ENCODE data around the gene OXNAD1.

Gene OXNAD1

DNA sequence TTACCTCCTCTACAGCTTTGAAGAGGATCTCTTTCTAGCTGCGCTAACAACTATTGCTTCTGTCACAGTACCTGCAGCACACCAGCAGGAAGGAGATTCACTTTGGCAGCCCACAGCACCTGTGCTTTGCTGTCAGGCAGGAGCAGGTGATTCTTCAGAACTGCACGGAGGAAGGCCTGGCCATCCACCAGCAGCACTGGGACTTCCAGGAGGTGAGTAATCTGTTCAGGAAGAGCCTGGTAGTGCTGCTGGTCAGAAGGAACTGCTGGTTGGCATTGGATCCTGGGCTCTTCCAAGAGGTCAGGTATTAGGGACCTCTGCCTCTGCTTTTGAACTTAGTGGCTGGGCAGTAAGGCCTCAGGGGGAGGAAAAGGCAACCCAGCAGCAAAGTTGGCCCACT lies 42.5 kb upstream of the OXNAD1 start:
- DNase-seq = no peak
- Histone ChIP-seq H3K4ac (ENCODE audit: low read depth in 1 of 2, low read length in 2 of 2) (no peak overlapping the region), H3K14ac (ENCODE audit: low read length in 2 of 2) (no peak overlapping the region), H2AK5ac (ENCODE audit: low read length, severe bottlenecking) (no peak overlapping the region), H2BK5ac (ENCODE audit: low read depth, low read length, poor library complexity, severe bottlenecking) (no peak overlapping the region), H2BK12ac (ENCODE audit: low read length in 2 of 2) (no peak overlapping the region), H4K91ac (ENCODE audit: low read length) (no peak overlapping the region), H3K4me1 (ENCODE audit: control insufficient read depth, insufficient read depth, low read depth, low read length) (no peaks in the 10 kb centered on the region), H3K27me3 (ENCODE audit: control insufficient read depth in 1 of 2, insufficient read depth in 1 of 2, low read length in 2 of 2) (no peaks in the 10 kb centered on the region), H2BK15ac (ENCODE audit: low read depth, poor library complexity, severe bottlenecking) (no peak overlapping the region), H3K18ac (ENCODE audit: low read depth in 1 of 2, low read length in 2 of 2) (no peak overlapping the region), H3K9me3 (ENCODE audit: control insufficient read depth, low read length) (peaks cover 6% of the 10 kb centered on the region), H3K4me2 (ENCODE audit: low read length, poor library complexity, severe bottlenecking) (no peak overlapping the region), H2BK120ac (ENCODE audit: low read depth, low read length) (no peak overlapping the region), H3K4me3 (ENCODE audit: insufficient read depth in 1 of 2, low read depth in 1 of 2, low read length in 2 of 2) (no peak overlapping the region), H3K23ac (ENCODE audit: low read length in 2 of 2) (no peak overlapping the region), H4K8ac (ENCODE audit: low read length) (no peak overlapping the region), H3K79me1 (replicated peaks; ENCODE audit: low read length, poor library complexity, severe bottlenecking) (no peaks in the 10 kb centered on the region), H2AFZ (ENCODE audit: low read depth, low read length) (no peak overlapping the region), H3K27ac (ENCODE audit: low read length, poor library complexity, severe bottlenecking) (no peak overlapping the region), H3K36me3 (ENCODE audit: control insufficient read depth in 1 of 2, insufficient read depth in 2 of 2, low read depth in 1 of 2, low read length in 2 of 2) (peaks cover 2 to 95% of the 10 kb centered on the region in 2 experiments), H3K9ac (ENCODE audit: low read length) (no peak overlapping the region)
- 94% methylated on average over 2 of the region's 2 CpGs for WGBS

DNA sequence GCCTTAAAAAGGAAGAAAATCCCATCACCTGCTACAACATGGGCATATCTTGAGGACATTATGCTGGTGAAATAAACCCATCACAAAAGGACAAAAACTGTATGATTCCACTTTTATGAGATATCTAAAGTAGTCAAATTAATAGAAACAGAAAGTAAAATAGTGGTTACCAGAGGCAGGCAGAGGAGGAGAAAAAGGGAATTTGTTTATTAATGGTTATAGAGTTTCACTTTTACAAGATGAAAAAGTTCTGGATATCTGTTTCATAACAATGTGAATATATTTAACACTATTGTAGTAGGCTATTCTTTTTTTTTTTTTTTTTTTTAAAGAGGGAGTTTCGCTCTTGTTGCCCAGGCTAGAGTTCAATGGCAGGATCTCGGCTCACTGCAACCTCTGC lies 40.7 kb upstream of the OXNAD1 start:
- H4K8ac ChIP-seq (ENCODE audit: low read length) = no peak overlapping the region
- no peak overlapping the region for H3K4me2 ChIP-seq (ENCODE audit: low read length, poor library complexity, severe bottlenecking)
- no peak for DNase-seq
- H3K9ac ChIP-seq (ENCODE audit: low read length) = no peak overlapping the region
- no peak overlapping the region for H2BK120ac ChIP-seq (ENCODE audit: low read depth, low read length)
- 100% methylated on average over 2 of the region's 2 CpGs for WGBS
- H3K4ac ChIP-seq (ENCODE audit: low read depth in 1 of 2, low read length in 2 of 2) = no peak overlapping the region
- no peak overlapping the region for H4K91ac ChIP-seq (ENCODE audit: low read length)
- no peak overlapping the region for H3K4me3 ChIP-seq (ENCODE audit: insufficient read depth in 1 of 2, low read depth in 1 of 2, low read length in 2 of 2)
- no peak overlapping the region for H2BK12ac ChIP-seq (ENCODE audit: low read length in 2 of 2)
- no peaks in the 10 kb centered on the region for H3K79me1 ChIP-seq (replicated peaks; ENCODE audit: low read length, poor library complexity, severe bottlenecking)
- H3K14ac ChIP-seq (ENCODE audit: low read length in 2 of 2) = no peak overlapping the region
- H2AK5ac ChIP-seq (ENCODE audit: low read length, severe bottlenecking) = no peak overlapping the region
- H3K27me3 ChIP-seq (ENCODE audit: control insufficient read depth in 1 of 2, insufficient read depth in 1 of 2, low read length in 2 of 2) = no peaks in the 10 kb centered on the region
- H2BK5ac ChIP-seq (ENCODE audit: low read depth, low read length, poor library complexity, severe bottlenecking) = no peak overlapping the region
- H3K23ac ChIP-seq (ENCODE audit: low read length in 2 of 2) = no peak overlapping the region
- H3K4me1 ChIP-seq (ENCODE audit: control insufficient read depth, insufficient read depth, low read depth, low read length) = no peaks in the 10 kb centered on the region
- no peak overlapping the region for H2BK15ac ChIP-seq (ENCODE audit: low read depth, poor library complexity, severe bottlenecking)
- peaks cover 2 to 96% of the 10 kb centered on the region in 2 experiments for H3K36me3 ChIP-seq (ENCODE audit: control insufficient read depth in 1 of 2, insufficient read depth in 2 of 2, low read depth in 1 of 2, low read length in 2 of 2)
- no peak overlapping the region for H3K18ac ChIP-seq (ENCODE audit: low read depth in 1 of 2, low read length in 2 of 2)
- H3K27ac ChIP-seq (ENCODE audit: low read length, poor library complexity, severe bottlenecking) = no peak overlapping the region
- no peak overlapping the region for H2AFZ ChIP-seq (ENCODE audit: low read depth, low read length)
- H3K9me3 ChIP-seq (ENCODE audit: control insufficient read depth, low read length) = peaks cover 6% of the 10 kb centered on the region

DNA sequence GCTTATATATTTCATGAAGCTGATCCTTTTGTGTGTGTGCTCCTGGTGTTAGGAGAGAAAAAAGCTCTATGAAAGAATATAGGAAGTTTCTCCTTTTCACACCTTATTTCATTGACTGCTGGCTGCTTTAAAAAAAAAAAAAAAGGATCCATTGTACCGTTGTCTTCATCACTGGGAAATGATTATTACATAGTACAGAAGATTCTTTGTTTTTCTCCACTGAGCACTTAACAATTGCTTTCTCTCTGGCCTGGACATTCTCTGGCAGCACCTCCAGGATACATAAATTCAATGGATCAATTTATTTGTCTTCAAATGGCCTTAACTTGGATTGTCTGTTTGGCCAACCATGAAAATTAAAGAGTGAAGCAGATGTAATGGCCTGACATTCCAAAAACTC lies 37.4 kb upstream of the OXNAD1 start:
- WGBS = no CpG with 5 or more reads among the region's 1 CpG
- Histone ChIP-seq H2BK5ac (ENCODE audit: low read depth, low read length, poor library complexity, severe bottlenecking) (no peak overlapping the region), H3K4me2 (ENCODE audit: low read length, poor library complexity, severe bottlenecking) (no peak overlapping the region), H3K4ac (ENCODE audit: low read depth in 1 of 2, low read length in 2 of 2) (no peak overlapping the region), H3K18ac (ENCODE audit: low read depth in 1 of 2, low read length in 2 of 2) (no peak overlapping the region), H3K27ac (ENCODE audit: low read length, poor library complexity, severe bottlenecking) (no peak overlapping the region), H3K23ac (ENCODE audit: low read length in 2 of 2) (no peak overlapping the region), H2BK12ac (ENCODE audit: low read length in 2 of 2) (no peak overlapping the region), H3K9ac (ENCODE audit: low read length) (no peak overlapping the region), H3K4me1 (ENCODE audit: control insufficient read depth, insufficient read depth, low read depth, low read length) (no peaks in the 10 kb centered on the region), H4K8ac (ENCODE audit: low read length) (no peak overlapping the region), H3K4me3 (ENCODE audit: insufficient read depth in 1 of 2, low read depth in 1 of 2, low read length in 2 of 2) (no peak overlapping the region), H2BK120ac (ENCODE audit: low read depth, low read length) (no peak overlapping the region), H4K91ac (ENCODE audit: low read length) (no peak overlapping the region), H3K36me3 (ENCODE audit: control insufficient read depth in 1 of 2, insufficient read depth in 2 of 2, low read depth in 1 of 2, low read length in 2 of 2) (peaks cover 0 to 75% of the 10 kb centered on the region in 2 experiments), H3K14ac (ENCODE audit: low read length in 2 of 2) (no peak overlapping the region), H2BK15ac (ENCODE audit: low read depth, poor library complexity, severe bottlenecking) (no peak overlapping the region), H2AK5ac (ENCODE audit: low read length, severe bottlenecking) (no peak overlapping the region), H3K27me3 (ENCODE audit: control insufficient read depth in 1 of 2, insufficient read depth in 1 of 2, low read length in 2 of 2) (no peaks in the 10 kb centered on the region), H3K79me1 (replicated peaks; ENCODE audit: low read length, poor library complexity, severe bottlenecking) (no peaks in the 10 kb centered on the region), H3K9me3 (ENCODE audit: control insufficient read depth, low read length) (no peaks in the 10 kb centered on the region), H2AFZ (ENCODE audit: low read depth, low read length) (no peak overlapping the region)
- no peak for DNase-seq

DNA sequence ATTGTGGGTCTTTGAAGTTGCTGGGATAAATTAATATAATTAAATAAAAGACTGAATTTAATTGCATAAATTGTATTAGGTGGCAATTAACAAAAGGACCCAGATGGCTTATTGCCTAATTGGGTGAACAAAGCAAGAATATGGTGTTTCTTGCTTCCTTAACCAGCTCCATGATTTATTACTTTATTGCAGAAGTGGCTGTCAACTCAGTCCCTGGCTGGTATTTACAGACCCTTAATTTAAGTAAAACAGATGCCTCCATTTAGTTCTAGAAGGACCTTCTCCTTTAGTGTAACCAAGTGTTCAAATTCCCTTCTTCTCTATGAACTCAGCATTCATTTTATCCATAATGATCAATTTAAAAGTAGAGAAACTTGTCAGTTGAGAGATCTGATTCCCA lies 35.3 kb upstream of the OXNAD1 start:
- DNase-seq = no peak
- no peak overlapping the region for H3K23ac ChIP-seq (ENCODE audit: low read length in 2 of 2)
- H3K27ac ChIP-seq (ENCODE audit: low read length, poor library complexity, severe bottlenecking) = no peak overlapping the region
- H3K4me2 ChIP-seq (ENCODE audit: low read length, poor library complexity, severe bottlenecking) = no peak overlapping the region
- no peak overlapping the region for H3K18ac ChIP-seq (ENCODE audit: low read depth in 1 of 2, low read length in 2 of 2)
- no peaks in the 10 kb centered on the region for H3K27me3 ChIP-seq (ENCODE audit: control insufficient read depth in 1 of 2, insufficient read depth in 1 of 2, low read length in 2 of 2)
- H3K9me3 ChIP-seq (ENCODE audit: control insufficient read depth, low read length) = no peaks in the 10 kb centered on the region
- no peaks in the 10 kb centered on the region for H3K79me1 ChIP-seq (replicated peaks; ENCODE audit: low read length, poor library complexity, severe bottlenecking)
- H3K4me3 ChIP-seq (ENCODE audit: insufficient read depth in 1 of 2, low read depth in 1 of 2, low read length in 2 of 2) = no peak overlapping the region
- H3K14ac ChIP-seq (ENCODE audit: low read length in 2 of 2) = no peak overlapping the region
- no peak overlapping the region for H2BK120ac ChIP-seq (ENCODE audit: low read depth, low read length)
- H2BK15ac ChIP-seq (ENCODE audit: low read depth, poor library complexity, severe bottlenecking) = no peak overlapping the region
- no peak overlapping the region for H2BK12ac ChIP-seq (ENCODE audit: low read length in 2 of 2)
- no peaks in the 10 kb centered on the region for H3K4me1 ChIP-seq (ENCODE audit: control insufficient read depth, insufficient read depth, low read depth, low read length)
- peaks cover 0 to 54% of the 10 kb centered on the region in 2 experiments for H3K36me3 ChIP-seq (ENCODE audit: control insufficient read depth in 1 of 2, insufficient read depth in 2 of 2, low read depth in 1 of 2, low read length in 2 of 2)
- H3K4ac ChIP-seq (ENCODE audit: low read depth in 1 of 2, low read length in 2 of 2) = no peak overlapping the region
- no peak overlapping the region for H2BK5ac ChIP-seq (ENCODE audit: low read depth, low read length, poor library complexity, severe bottlenecking)
- no peak overlapping the region for H2AFZ ChIP-seq (ENCODE audit: low read depth, low read length)
- H2AK5ac ChIP-seq (ENCODE audit: low read length, severe bottlenecking) = no peak overlapping the region
- H4K91ac ChIP-seq (ENCODE audit: low read length) = no peak overlapping the region
- no peak overlapping the region for H3K9ac ChIP-seq (ENCODE audit: low read length)
- H4K8ac ChIP-seq (ENCODE audit: low read length) = no peak overlapping the region

Data from mesenchymal stem cell (in vitro differentiated cells and primary cell).